Hypothalamus (tissue), 51 donors: Measurements from ENCODE around the gene ITGB1BP1.
A peak's percentile ranks its signal among the peaks of the same experiment; 100 is the strongest.

Experiments used
- DNase-seq, 51 donors: peaks; one replicate each; lab custom pipeline; 2025; lab: John Stamatoyannopoulos, UW

Gene ITGB1BP1

DNA sequence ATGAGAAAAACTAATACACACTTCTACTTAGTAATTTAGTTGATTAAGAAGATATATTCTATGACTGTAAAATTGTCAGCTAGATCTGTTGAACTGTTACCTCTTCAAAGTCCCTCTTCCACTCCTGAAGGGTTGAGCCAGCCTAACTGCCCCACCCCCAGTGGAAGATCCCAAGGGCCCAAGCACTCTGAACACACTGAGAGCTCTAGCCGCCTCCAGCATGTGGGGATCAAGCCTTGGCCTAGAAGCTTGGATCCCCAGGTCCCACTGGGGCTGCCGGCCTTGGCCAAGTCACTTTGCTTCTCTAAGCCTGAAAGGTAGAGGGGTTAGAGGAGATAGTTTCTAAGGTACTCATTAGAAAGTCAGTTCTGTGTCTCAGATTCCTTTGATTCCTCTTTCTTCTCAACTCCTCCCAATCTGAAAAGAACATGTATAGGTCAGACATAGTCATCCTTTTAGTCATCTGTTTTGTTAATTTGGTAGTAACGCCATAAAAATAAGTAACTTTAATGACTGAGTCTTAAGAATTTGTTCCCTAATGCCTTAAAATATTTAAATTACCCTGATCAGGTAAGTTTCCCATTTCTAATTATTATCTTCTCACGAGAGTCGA is 5.7 kb upstream of the ITGB1BP1 start:
- no peak for DNase-seq

DNA sequence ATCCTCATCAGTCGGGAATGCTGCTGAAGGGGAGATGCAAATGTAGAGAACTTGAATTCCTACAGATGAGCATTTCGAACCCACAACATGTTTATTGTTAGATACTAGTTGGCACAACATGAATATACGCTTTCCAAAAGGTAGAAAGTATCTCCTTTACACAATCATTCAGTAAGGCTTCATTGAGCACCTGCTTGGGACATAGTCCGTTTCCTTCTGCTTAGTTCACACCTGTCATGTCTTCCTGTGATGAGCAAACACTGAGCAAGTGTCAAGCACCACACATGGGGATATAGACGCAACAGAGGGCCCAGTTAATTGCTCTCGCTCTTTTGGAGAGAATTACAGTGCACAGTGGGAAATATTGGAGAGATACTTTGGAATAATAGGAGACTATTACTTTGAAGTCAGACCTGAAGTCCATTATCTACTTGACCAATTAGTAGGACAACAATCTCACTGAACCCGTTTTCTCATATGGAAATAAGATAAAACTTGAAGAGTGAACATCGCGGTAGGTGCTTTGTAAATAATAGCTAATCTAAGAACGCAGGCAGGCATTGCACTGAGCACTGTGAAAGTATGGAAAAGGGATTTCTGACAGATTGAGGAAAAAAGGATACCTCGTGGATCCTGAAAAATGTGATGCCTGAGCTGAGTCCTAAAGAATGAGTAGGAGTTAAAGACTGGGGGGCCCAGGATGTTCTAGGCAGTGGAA is 1.3 kb upstream of the ITGB1BP1 start:
- no peak for DNase-seq

- no peak for DNase-seq
Measured at GRCh38 chr2:9423922-9424272, 569 bp upstream of the ITGB1BP1 start.

DNA sequence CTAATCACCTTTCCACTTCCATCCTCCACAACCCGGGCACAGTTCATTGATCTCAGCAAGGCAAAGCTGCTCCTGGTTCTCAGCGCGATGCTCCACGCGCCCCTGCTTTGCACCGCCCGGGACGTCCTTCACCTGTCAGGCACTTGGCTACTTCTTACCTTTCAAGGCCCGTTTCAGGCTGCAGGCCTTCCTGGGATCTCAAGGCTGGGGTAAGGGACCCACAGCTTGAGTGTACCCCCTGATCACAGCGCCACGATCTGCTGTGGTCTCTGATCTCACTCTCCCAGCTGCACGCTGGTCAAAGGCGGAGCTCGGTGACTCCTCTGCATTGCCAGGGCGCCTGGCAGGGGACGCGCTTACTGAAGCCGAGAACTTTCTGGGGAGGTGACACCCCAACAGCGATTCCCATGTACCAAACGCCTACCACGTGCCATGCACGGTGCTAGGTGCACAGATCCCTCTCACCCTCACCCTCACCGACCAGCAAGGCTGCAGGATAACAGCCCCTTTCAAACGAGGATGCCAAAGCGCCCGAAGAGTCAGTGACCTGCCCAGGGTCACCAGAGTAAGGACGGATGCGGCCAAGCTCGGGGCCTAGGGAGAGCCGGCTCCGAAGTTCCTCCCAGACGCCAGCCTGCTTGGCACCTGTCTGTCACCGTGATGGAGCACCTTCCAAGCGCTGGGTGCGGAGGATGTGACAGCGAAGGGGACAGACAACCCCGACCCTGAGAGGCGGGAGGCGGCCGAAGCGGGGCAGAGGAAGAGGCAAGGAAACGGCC is 818 bp downstream of the ITGB1BP1 start:
- DNase-seq = peak in 44 of 51 donors; percentile 19 to 77 (median 46)

DNA sequence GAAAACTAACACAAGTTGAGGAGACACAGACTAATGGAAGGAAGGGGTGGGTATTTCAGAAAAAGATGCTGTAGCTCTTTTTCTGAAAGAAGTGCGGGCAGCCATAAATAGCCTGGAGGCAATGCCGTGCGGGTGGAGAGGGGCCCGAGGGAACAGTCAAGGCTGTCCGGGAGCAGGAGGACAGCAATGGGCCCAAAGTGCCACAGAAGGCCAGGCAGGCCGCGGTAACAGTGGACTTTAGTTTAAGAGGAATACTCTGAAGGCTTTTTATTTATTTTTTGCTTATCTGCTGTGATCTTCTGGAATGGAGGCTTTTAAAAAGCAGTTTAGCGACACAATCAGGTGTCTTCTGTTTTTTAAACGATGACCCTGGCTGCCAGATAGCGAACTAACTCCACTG is 2.8 kb downstream of the ITGB1BP1 start:
- DNase-seq = no peak

DNA sequence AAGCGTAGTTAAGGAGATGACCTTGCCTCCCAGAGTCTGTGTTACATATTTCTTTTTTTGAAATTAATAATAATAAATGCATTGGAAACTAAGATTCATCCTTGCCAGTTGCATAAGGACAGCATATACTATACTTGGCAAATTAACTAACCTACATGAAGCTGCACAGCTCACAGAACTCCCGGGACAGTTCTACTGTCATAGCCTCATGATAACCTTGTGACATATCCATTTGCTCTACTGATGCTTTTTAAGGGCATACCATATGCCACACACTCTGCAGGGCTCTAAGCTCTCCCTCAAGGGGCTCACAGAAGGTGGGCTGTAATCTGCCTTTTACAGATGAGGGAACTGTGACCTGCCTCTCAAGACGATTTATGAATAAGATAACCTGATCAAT is 3.8 kb downstream of the ITGB1BP1 start:
- no peak for DNase-seq

DNA sequence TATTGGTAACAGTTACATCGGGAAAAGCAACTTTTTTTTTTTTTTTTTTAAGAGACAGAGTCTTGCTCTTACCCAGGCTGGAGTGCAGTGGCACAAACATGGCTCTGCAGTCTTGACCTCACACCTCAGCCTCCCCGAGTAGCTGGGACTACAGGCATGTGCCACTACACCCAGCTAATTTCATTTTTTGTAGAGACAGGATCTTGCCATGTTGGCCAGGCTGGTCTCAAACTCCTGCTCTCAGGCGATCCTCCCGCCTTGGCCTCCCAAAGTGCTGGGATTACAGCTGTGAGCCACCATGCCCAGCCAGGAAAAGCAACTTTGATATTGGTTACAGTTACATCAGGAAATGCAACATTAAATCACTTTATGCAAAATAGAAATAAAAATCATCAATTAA is 4.6 kb downstream of the ITGB1BP1 start:
- DNase-seq = no peak

GRCh38 chr2:9417725-9418124 is 5.6 kb downstream of the ITGB1BP1 start:
- DNase-seq = no peak

DNA sequence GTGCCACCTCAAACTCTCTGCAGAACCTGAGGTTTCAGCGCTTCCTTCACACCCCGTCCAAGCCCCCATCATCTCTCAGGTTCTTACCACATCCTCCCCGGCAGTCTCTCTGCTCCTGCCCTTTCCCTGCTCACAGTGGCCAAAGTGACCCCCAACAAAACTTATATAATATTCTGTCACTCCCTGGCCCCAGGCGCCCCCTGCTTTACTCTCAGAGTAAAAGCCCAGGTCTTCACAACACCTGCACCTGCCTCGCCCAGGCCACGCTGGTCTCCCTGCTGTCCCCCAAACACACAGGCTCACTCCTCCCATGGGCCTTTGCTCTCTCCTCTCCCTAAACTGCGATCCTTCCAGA is 6.4 kb downstream of the ITGB1BP1 start:
- DNase-seq = no peak

GRCh38 chr2:9416267-9416961 is 6.9 kb downstream of the ITGB1BP1 start:
- DNase-seq = no peak

DNA sequence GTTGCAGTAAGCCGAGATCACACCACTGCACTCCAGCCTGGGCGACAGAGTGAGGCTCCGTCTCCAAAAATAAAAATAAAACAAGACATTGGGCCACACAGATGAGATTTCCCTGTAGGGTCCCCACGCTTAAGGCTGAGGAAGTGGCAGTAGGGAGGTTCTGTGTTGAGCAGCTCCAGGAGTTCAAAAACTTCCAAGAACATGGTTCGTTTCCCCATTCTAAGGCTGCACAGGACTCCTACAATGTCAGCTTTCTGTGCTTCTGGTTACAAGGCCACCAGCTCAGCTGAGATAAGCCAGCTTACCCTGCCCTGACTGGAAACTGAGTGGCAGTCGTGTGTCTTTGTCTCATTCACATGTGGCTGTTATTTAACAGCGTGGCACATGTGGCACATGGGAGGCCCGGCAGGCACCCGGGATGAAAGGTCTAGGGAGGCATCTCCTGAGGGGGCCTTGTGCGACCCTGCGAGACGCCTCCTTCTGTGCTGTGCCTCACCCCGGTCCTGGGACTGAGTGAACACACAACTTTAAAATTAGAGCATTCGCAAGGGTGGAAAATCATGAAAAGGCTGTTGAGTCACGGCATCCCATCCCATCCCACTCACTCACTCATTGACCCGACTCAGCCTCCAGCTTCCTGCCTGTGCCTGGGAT is 7.7 kb downstream of the ITGB1BP1 start:
- DNase-seq = peak in 1 of 51 donors; percentile 17

DNA sequence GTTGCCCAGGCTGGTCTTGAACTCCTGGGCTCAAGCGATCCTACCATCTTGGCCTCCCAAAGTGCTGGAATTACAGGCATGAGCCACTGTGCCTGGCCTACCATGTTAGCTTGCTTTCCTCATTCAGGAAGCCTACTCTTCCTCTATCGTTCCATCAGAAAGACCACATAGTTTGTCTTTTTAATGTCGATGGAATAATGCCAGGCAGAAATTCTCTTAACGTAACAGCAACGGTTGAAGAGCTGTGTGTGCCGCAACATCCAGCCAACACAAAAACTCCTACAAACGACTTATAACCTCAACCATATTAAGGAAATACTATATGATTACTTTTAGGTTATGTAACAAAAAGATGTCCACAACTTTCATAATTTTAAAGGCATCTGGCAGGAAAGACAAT is 10.5 kb downstream of the ITGB1BP1 start:
- DNase-seq = no peak

DNA sequence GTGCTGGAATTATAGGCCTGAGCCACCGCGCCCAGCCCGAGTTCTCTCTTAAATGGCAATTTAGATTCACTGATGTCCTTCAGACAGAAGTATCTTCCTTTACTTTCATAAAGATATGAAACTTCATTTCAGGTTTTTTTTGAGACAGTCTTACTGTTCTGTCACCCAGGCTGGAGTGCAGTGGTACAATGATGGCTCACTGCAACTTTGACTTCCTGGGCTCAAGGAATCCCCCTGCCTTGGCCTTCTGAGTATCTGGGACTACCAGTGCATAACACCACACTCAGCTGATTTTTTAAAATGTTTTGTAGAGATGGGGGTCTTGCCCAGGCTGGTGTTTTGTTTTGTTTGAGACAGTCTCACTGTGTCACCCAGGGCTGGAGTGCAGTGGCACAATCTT is 13.2 kb downstream of the ITGB1BP1 start:
- no peak for DNase-seq

DNA sequence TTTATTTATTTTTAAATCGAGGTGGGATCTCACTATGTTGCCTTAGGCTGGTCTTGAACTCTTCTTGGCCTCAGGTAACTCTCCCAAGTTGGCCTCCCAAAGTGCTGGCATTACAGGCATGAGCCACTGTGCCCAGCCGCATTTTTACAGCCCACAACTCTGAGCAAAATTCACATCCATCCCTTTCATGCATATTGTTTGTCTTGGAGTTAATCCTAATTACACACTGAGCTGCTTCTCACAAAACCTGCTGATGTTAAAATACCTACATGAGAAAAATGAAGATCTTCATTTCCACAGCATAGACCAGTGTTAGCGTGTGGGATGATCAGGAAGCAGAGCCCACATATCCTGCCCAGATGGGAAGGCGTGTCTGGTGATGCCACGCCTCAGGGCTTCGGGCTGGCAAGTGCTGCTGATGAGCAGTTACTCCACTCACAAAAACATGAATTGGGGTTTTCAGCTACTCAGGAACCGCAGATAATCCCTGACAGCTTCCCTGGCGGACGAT is 14.6 kb downstream of the ITGB1BP1 start:
- DNase-seq = peak in 1 of 51 donors; percentile 52

- DNase-seq = no peak
Measured at GRCh38 chr2:9407363-9407811, 15.9 kb downstream of the ITGB1BP1 start.

DNA sequence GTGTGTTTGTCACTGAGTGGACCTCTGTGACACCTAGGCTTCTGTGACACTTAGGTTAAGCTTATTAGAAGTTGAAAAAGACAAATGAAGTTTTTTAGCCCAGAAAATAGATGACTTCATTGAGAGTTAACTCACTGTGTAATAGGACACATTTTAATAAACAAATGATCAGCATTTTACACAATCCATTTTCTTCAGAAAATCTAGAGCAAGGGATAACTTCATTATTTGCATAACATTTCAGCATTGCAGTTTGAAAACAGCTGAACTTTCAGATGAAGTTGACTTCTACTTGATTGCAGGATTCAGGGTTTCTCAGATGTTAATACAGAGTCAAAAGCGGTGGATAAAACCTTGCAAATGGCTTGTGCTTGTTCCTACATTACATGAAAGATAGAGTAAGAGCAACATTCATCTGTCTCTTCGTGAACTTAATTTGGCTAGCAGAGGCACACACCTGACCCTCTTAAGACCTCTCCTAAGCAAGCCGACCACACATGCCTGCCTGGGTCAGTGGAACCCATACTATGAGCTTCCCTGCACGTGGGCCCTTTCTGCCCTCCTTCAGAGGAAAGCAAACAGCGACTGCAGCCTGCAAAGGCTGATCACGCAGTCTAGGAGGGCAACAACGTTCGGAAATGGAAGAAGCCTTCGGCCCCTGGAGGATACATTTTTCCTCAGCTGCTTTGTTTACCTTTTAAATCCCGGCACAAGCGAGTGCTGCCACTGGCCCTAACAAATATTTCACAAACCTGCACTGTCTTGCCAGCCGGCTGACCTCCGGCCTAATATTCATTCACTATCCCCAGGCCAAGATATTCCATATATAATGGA is 16.6 kb downstream of the ITGB1BP1 start:
- DNase-seq = no peak

DNA sequence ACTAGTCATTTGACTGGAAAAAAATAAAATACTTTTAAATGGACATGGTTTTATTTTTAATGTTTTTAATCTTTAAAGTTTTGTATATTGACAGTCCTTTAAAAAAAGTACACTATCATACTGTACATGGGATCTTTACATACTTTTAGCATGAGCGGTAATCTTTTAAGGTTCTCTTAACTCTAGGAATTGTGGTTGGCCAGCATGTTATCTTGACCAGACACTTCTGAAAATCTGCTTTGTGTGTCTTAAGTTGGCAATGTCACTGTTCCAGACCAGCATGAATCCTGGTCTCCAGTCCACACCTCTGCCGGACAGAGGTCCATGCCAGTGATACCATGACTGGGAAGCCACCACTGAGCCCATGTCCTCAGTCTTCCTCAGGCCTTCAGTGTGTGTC is 17.7 kb downstream of the ITGB1BP1 start:
- DNase-seq = no peak

DNA sequence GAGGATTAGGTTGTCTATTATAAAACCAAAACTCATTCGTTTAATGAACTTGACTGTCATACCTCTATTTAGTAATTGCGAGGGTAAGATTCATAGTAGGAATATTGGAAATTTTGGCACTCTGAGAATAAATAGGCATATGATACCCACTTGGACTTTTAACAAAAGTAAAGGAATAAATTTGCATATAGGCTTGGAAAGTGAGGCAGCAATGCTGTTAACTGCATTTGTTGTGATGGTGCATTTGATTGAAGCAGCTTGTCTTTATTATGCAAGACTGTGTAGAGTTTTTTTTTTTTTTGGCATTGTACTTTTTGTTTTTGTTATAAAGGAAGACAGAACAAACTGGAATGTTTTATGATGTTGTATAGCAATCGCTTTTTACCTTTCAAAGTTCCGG is 18.9 kb downstream of the ITGB1BP1 start:
- DNase-seq = no peak

GRCh38 chr2:9403924-9404323 is 19.4 kb downstream of the ITGB1BP1 start:
- no peak for DNase-seq
